K562 (cell line): ENCODE measurements around the gene TIPARP. TPM values are rescaled to one million over a fixed set of nuclear protein-coding genes. Genes with fewer than 3 reads are reported as not detected.

Experiments used
- FOXJ3 ChIP-seq: sonication (generic); formaldehyde crosslinking; IDR thresholded peaks from 2 replicates; pipeline ENCODE4 v1.4.0; 2020; ENCODE audit warnings: mild to moderate bottlenecking, missing genetic modification reagents
- GTF3C2 ChIP-seq: IDR thresholded peaks from 3 replicates; pipeline ENCODE4 v1.6.1; 2011; ENCODE audit warnings: borderline replicate concordance, mild to moderate bottlenecking, moderate library complexity; ENCODE audit not compliant: insufficient read length; ENCODE audit errors: extremely low read depth
- HDGF ChIP-seq: fragments of 450-650 bp; IDR thresholded peaks from 2 replicates; pipeline ENCODE4 v1.6.1; 2016
- MEF2D ChIP-seq: conservative IDR thresholded peaks from 2 replicates; pipeline ENCODE4 v1.6.1; 2016; ENCODE audit warnings: low read depth, missing genetic modification characterization, missing compliant biosample characterization
- MITF ChIP-seq: IDR thresholded peaks from 2 replicates; pipeline ENCODE4 v1.6.1; 2014; ENCODE audit warnings: antibody characterized with exemption
- NR4A1 ChIP-seq, 2 experiments: fragments of 250-450 bp in 1 of 2; fragments of 450-650 bp in 1 of 2; sonication (Bioruptor Pico) in 1 of 2; IDR thresholded peaks; 2 replicates each; pipeline versions ENCODE4 v1.4.0 to v1.6.1; 2016 to 2020; ENCODE audit warnings: mild to moderate bottlenecking in 2 of 2, missing compliant biosample characterization in 1 of 2, missing genetic modification characterization in 1 of 2, moderate library complexity in 1 of 2
- PHF20 ChIP-seq: fragments of 450-650 bp; IDR thresholded peaks from 2 replicates; pipeline ENCODE4 v1.6.1; 2018; ENCODE audit not compliant: partially characterized antibody
- RBM22 ChIP-seq: fragments of 200-400 bp; formaldehyde crosslinking; IDR thresholded peaks from 2 replicates; pipeline ENCODE4 v1.6.1; 2018; ENCODE audit warnings: low read length, low read depth; ENCODE audit not compliant: poor library complexity, severe bottlenecking
- SAP30 ChIP-seq: fragments of 200-600 bp; sonication (generic); IDR thresholded peaks from 2 replicates; pipeline ENCODE4 v1.6.1; 2012; ENCODE audit warnings: borderline replicate concordance, low read depth, mild to moderate bottlenecking, moderate library complexity, low read length, control low read depth, inconsistent platforms; ENCODE audit not compliant: insufficient read depth, poor library complexity, severe bottlenecking
- ZNF239 ChIP-seq: fragments of 250-450 bp; sonication (Bioruptor Pico); IDR thresholded peaks from 2 replicates; pipeline ENCODE4 v1.4.0; 2020; ENCODE audit warnings: mild to moderate bottlenecking
- ZSCAN29 ChIP-seq: fragments of 450-650 bp; IDR thresholded peaks from 2 replicates; pipeline ENCODE4 v1.6.1; 2017
- ZSCAN32 ChIP-seq: fragments of 450-650 bp; formaldehyde crosslinking; IDR thresholded peaks from 2 replicates; pipeline ENCODE4 v1.4.0; 2020; ENCODE audit warnings: mild to moderate bottlenecking, moderate library complexity
- polyA plus RNA-seq, 8 experiments: library from polyadenylated mRNA; depleted of rRNA in 4 of 8; stranded (reverse) in 5 of 8; unstranded in 3 of 8; fragments of >200 nt; fragmentation: Nextera tagmentation in 2 of 8; fragmentation: Illumina TruSeq in 1 of 8; extraction: Ambion mirVana in 2 of 8; extraction: Trizol in 1 of 8; gene quantifications; 2 replicates each; pipeline versions ENCODE4 v1.2.1 to v1.2.3, GENCODE V29; 2011 to 2014; ENCODE audit warnings: inconsistent platforms in 1 of 8, missing spikeins in 1 of 8
- total RNA-seq, 7 experiments: library from RNA; depleted of rRNA in 6 of 7; stranded (reverse); fragments of >200 nt in 6 of 7; fragmentation: Illumina TruSeq in 2 of 7; extraction: Trizol in 2 of 7; gene quantifications; 2 replicates each; pipeline versions ENCODE4 v1.2.1 to v1.2.3, GENCODE V29; 2011 to 2021; ENCODE audit warnings: low replicate concordance in 1 of 7
- TF ChIP-seq, protein P1 (sequence below): fragments of 450-650 bp; IDR thresholded peaks from 2 replicates; pipeline ENCODE4 v1.6.1; 2016; ENCODE audit warnings: borderline replicate concordance

Gene TIPARP
- total and polyA plus RNA-seq, 9 of the 15 experiments (the other 6 are each of a cell fraction or from before 2014, with no cell fraction given) = 2.4 to 29.4 (median 15.1) TPM

- TF ChIP-seq GTF3C2 = no peak
- TF ChIP-seq FOXJ3 (CRISPR knock-in tag) = no peak
- TF ChIP-seq ZNF239 (CRISPR knock-in tag) = no peak
- TF ChIP-seq NR4A1 (CRISPR knock-in tag; IDR thresholded peaks at IDR 0.05) = no peak
- no peak for TF ChIP-seq NR4A1 (tag; IDR thresholded peaks at IDR 0.05)
- no peak for TF ChIP-seq HDGF
- no peak for TF ChIP-seq MITF
- TF ChIP-seq, protein P1, sequence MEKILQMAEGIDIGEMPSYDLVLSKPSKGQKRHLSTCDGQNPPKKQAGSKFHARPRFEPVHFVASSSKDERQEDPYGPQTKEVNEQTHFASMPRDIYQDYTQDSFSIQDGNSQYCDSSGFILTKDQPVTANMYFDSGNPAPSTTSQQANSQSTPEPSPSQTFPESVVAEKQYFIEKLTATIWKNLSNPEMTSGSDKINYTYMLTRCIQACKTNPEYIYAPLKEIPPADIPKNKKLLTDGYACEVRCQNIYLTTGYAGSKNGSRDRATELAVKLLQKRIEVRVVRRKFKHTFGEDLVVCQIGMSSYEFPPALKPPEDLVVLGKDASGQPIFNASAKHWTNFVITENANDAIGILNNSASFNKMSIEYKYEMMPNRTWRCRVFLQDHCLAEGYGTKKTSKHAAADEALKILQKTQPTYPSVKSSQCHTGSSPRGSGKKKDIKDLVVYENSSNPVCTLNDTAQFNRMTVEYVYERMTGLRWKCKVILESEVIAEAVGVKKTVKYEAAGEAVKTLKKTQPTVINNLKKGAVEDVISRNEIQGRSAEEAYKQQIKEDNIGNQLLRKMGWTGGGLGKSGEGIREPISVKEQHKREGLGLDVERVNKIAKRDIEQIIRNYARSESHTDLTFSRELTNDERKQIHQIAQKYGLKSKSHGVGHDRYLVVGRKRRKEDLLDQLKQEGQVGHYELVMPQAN = peak; percentile 16; the same call in 1 of the 2 replicates
- no peak for TF ChIP-seq ZSCAN32 (CRISPR knock-in tag)
- no peak for TF ChIP-seq MEF2D (tag)
- peak; percentile 74 for TF ChIP-seq PHF20
- TF ChIP-seq RBM22 = peak; percentile 73
- peak; percentile 31 for TF ChIP-seq SAP30
- TF ChIP-seq ZSCAN29 = peak; percentile 98
Measured at GRCh38 chr3:156674911-156675829, 780 bp downstream of the TIPARP start (continued).
